NCI-H526 treated with DMSO at 0.1 percent for 48 hours (cell line): ENCODE results near the gene TTC22.
A peak's percentile ranks its signal among the peaks of the same experiment; 100 is the strongest.

Source experiments
- DNase-seq: peaks from one replicate; lab custom pipeline; 2025; lab: John Stamatoyannopoulos, UW

TTC22 gene

GRCh38 chr1:54834007-54834541 is 33.0 kb upstream of the TTC22 start:
- no peak for DNase-seq

GRCh38 chr1:54833121-54833520 is 32.0 kb upstream of the TTC22 start:
- DNase-seq, result no peak

- DNase-seq, result no peak
Observed at GRCh38 chr1:54826226-54826816, 25.2 kb upstream of the TTC22 start.

- DNase-seq, result no peak
Observed at GRCh38 chr1:54825696-54826095, 24.6 kb upstream of the TTC22 start.

GRCh38 chr1:54823670-54824069 is 22.5 kb upstream of the TTC22 start:
- DNase-seq, result no peak

- no peak for DNase-seq
Observed at GRCh38 chr1:54819733-54820132, 18.6 kb upstream of the TTC22 start.

- DNase-seq, result no peak
Observed at GRCh38 chr1:54819195-54819536, 18.0 kb upstream of the TTC22 start.

- no peak for DNase-seq
Observed at GRCh38 chr1:54818461-54819194, 17.5 kb upstream of the TTC22 start.

- DNase-seq, result no peak
Observed at GRCh38 chr1:54816951-54817350, 15.8 kb upstream of the TTC22 start.

- DNase-seq, result no peak
Observed at GRCh38 chr1:54816130-54816529, 15.0 kb upstream of the TTC22 start.

GRCh38 chr1:54815086-54815876 is 14.2 kb upstream of the TTC22 start:
- no peak for DNase-seq

- no peak for DNase-seq
Observed at GRCh38 chr1:54814571-54814970, 13.4 kb upstream of the TTC22 start.

- DNase-seq, result no peak
Observed at GRCh38 chr1:54814126-54814498, 13.0 kb upstream of the TTC22 start.

- DNase-seq, result no peak
Observed at GRCh38 chr1:54813485-54814125, 12.5 kb upstream of the TTC22 start.

- DNase-seq, result no peak
Observed at GRCh38 chr1:54812801-54813484, 11.8 kb upstream of the TTC22 start.

- DNase-seq, result no peak
Observed at GRCh38 chr1:54811739-54812655, 10.9 kb upstream of the TTC22 start.

- DNase-seq, result no peak
Observed at GRCh38 chr1:54811066-54811465, 9.9 kb upstream of the TTC22 start.

- peak; percentile 8 for DNase-seq
Observed at GRCh38 chr1:54810153-54810942, 9.2 kb upstream of the TTC22 start.

GRCh38 chr1:54809496-54810074 is 8.5 kb upstream of the TTC22 start:
- no peak for DNase-seq
